ENCODE measurements around the gene DGKH.

DGKH gene

GRCh38 chr13:42066542-42066941, 18.1 kb downstream of the DGKH start:
- TF ChIP-seq, protein P1, sequence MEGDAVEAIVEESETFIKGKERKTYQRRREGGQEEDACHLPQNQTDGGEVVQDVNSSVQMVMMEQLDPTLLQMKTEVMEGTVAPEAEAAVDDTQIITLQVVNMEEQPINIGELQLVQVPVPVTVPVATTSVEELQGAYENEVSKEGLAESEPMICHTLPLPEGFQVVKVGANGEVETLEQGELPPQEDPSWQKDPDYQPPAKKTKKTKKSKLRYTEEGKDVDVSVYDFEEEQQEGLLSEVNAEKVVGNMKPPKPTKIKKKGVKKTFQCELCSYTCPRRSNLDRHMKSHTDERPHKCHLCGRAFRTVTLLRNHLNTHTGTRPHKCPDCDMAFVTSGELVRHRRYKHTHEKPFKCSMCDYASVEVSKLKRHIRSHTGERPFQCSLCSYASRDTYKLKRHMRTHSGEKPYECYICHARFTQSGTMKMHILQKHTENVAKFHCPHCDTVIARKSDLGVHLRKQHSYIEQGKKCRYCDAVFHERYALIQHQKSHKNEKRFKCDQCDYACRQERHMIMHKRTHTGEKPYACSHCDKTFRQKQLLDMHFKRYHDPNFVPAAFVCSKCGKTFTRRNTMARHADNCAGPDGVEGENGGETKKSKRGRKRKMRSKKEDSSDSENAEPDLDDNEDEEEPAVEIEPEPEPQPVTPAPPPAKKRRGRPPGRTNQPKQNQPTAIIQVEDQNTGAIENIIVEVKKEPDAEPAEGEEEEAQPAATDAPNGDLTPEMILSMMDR (IDR thresholded peaks at IDR 0.05) = no peak

GRCh38 chr13:42068886-42069285, 20.4 kb downstream of the DGKH start:
- TF ChIP-seq, protein P1 (IDR thresholded peaks at IDR 0.05) = no peak

DNA sequence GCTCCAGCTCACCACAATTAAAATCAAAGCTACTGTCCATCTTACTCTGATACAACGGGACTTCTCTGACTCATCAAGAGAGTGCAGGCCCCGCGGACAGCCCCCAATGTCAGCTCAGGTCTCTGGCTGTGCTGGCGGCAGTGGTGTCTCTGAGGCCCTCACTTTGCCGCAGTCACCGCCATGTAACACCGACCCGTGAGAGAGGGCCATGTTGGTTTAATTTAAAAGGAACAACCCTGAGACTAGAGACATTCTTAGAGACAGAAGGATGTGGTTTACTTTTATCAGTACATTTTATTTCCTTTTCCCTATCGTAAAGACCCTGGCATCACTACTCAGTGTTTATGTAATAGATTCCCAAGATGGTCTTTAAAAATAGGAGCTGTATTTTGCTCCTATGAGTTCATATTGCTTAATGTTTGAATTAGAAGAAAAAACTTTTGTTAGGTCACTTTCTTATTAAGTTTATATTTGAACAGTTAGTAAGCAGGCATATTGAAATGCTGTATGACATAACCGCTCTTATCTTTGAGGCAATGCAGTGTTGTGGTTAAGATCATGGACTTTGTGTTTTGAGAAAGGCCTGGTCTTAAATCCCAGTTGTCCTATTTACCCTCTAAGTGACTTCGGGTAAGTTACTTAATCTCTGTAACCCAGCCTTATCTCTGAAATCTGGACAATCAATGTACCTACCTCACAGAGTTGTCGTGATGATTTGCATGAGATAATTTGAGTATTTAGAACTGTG, 23.4 kb downstream of the DGKH start:
- TF ChIP-seq, protein P1 (IDR thresholded peaks at IDR 0.05) = no peak

GRCh38 chr13:42073683-42074082, 25.2 kb downstream of the DGKH start:
- TF ChIP-seq, protein P1 (IDR thresholded peaks at IDR 0.05) = no peak

GRCh38 chr13:42075517-42075916, 27.1 kb downstream of the DGKH start:
- TF ChIP-seq, protein P1 (IDR thresholded peaks at IDR 0.05) = no peak

DNA sequence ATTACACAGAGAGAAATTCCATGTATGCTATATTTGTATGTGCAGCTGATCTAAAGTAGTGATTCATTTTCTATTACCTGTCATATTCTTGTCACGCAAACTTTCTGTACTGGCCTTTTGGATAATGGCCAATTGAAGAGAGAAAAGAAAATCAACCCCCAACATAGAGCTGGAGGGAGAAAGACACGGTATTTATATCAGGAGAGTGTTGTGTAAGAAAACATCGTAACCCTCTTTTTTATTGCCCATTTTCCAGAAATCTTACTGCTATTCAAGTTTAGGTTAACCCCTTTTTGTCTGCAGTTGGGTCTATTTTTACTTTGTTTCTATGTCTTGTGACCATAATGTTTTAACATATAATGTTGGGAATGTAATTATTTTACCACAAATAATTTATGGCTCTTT, 27.9 kb downstream of the DGKH start:
- TF ChIP-seq, protein P1 (IDR thresholded peaks at IDR 0.05) = no peak

- TF ChIP-seq, protein P1 (IDR thresholded peaks at IDR 0.05) = no peak
Observed at GRCh38 chr13:42078128-42078808, 29.8 kb downstream of the DGKH start.
